Stimulated activated CD8-positive, alpha-beta memory T cell treated with anti-CD3 and anti-CD28 coated beads, Interleukin-4, amount 100 ng/mL, for 48 hours (primary cell): ENCODE measurements around the gene CHST11.
"Not testable (repeated sequence)": the region's sequence is repeated elsewhere in the genome, so short reads cannot be mapped to it uniquely, and the experiment has no call there.

Experiments used
- DNase-seq: peaks from one replicate; pipeline ENCODE4 v3.0.0-alpha.2; 2020

Gene CHST11

GRCh38 chr12:104610513-104611235 lies 153.9 kb downstream of the CHST11 start:
- no peak for DNase-seq

DNA sequence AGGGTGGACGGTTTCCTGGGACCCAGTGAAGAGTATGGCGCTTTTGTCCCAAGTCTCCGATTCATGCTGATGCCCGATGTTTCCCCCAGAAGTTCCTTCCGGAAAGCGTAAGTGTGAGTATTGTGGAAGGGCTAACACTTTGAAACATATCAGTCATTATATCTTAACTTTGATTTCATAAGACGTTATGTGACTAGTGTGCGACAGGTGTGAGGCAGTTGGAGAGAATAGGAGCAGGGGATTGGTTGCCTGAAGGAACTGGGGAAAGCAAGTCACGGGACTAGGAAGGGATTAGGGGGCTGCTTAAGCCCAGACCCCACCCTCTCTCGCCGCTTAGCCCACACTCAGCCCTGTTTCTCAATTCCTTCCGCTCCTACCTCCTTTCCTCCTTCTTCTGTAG lies 154.9 kb downstream of the CHST11 start:
- no peak for DNase-seq

DNA sequence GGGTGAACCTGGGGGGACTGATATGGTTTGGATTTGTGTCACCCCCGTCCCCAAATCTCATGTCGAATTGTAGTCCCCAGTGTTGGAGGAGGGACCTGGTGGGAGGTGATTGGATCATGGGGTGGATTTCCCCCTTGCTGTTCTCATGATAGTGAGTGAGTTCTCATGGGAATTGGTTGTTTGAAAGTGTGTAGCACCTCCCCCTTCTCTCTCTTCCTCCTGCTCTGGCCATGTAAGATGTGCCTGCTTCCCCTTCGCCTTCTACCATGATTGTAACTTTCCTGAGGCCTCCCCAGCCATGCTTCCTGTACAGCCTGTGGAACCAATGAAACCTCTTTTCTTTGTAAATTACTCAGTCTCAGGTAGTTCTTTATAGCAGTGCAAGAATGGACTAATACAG lies 156.6 kb downstream of the CHST11 start:
- not testable (repeated sequence) for DNase-seq

GRCh38 chr12:104615048-104615561 lies 158.4 kb downstream of the CHST11 start:
- no peak for DNase-seq

DNA sequence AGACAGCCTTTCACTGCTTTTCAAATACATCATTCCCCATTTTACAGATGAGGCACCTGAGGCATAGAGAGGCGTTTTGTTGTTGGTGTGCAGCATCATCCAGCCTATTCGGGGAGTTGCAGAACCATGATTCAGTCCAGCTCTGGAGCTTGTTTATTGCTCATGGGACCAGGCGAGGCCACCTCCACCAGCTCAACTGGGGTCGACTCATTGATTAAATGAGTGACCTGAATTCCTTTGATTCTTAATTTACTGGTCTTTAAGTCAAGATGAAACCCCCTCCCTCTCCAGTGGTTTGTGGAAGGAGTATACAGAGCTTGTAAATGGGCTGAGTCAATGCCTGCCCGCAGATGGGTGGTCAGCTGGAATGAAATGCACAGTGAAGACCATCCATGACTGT lies 161.9 kb downstream of the CHST11 start:
- no peak for DNase-seq

DNA sequence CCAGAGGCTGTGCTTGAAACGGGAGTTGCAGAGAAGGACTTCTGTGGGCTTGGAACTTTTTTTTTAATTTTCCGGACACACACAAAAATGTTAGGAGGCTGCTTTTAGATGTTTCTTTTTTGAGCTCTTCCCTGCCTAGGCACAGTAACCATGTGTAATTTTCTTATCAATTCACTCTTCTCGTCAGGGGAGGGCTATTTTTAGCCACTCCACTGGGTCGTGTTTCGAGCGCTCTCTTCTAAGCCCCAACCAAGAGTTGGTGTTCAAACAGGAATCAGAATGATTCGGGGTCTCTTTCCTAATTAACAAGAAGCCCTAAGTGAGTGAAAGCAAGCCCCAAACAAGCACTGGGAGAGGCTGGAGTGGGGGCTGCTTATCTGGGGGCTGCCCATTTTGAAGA lies 162.6 kb downstream of the CHST11 start:
- DNase-seq, result no peak

GRCh38 chr12:104620837-104621531 lies 164.2 kb downstream of the CHST11 start:
- DNase-seq, result no peak

GRCh38 chr12:104622928-104623327 lies 166.2 kb downstream of the CHST11 start:
- DNase-seq, result no peak

DNA sequence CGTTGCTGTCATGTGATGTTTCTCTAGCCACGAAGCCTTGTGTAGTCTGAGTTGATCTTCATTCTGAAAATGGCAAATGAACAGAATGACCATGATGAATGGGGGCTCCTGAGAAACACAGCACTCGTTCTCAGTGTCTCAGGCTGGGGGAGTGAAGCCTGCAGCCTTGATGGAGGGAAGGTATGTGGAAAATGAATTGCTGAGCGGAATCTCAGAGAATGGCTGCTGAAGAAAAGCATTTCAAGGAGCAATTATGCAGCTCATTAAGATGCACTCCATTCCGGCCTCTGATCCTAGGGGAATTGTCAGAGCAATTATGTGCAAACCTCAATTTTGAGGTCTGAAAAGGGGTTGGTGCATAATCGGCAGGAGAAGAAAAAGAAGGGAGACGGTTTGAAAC lies 167.1 kb downstream of the CHST11 start:
- DNase-seq, result no peak

DNA sequence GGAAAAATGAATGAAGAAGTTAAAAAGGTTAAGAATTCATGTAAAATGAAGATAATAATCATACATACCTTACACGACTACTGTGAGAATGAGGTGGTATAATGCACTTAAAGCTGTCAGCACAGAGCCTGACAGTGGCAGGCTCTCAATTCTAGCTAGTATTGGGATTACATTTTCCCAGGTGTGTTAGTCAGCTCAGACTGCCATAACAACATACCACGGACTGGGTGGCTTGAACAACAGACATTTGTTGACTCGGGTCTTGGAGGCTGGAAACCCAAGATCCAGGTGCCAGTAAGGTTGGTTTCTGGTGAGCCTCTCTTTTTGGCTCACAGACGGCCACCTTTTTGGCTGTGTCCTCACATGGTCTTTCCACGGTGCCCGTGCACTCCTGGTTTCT lies 167.8 kb downstream of the CHST11 start:
- DNase-seq, result no peak

DNA sequence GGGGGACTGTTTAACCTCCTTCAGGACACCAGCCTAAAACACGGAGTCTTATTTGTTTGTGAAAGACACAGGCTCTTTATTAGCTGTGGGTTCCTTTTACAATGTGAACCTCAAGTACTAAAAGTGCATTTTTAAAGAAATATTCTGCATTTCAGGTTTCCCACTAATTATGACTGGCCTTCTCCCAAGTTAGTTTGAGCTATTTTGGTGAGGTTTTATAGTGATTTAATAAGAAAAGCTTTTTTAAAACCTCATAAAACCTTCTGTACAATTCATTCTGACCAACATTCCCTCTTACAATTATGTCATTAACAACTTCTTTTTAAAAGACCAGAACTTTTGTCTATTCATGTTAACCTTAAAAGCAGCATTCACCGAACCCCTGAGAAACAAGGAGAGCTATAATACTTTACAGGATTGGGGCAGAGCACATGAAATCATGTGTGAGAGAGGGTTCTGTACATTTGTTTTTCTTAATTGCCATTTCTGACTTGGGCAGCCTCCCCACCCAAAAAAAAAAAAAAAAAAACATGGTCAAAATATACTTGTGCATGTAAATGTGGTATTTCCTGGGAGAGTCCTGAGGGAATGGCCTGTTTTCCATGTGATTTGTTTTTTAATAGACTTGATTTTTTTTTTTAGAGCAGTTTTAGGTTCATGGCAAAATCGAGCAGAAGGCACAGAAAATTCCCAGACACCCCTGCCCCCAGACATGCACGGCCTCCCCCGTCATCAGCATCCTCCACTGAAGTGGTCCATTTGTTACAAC lies 169.5 kb downstream of the CHST11 start:
- no peak for DNase-seq

DNA sequence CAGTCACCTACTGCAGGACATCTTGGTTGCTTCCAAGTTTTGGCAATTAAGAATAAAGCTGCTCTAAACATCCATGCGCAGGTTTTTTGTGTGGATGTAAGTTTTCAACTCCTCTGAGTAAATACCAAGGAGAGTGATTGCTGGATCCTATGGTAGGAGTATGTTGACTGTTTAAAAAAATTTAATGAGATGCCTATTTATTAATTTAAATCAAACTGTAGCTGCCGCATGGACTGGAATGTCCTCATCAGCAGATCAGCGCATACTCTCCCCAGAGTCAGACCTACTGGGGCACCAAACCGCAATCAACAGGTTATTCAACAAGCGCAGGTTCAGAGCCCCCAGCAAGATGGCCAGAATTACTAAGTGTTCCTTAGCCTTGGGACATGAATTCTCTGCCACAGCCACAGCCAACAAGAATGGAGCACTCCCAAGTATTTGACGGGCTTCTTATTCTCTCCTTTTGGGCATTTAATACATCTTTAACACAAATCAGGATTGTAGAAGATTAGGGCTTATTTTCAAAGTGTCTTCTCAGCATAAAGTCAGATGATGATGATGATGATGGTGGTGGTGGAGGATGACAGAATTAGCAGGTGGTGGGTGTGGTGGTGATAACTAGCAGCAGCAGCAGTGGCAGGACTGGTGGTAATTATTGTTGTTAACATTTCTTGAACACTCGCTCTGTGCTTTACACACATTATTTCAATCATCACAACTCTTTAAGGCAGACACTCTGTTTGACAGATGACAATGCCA lies 170.7 kb downstream of the CHST11 start:
- no peak for DNase-seq

DNA sequence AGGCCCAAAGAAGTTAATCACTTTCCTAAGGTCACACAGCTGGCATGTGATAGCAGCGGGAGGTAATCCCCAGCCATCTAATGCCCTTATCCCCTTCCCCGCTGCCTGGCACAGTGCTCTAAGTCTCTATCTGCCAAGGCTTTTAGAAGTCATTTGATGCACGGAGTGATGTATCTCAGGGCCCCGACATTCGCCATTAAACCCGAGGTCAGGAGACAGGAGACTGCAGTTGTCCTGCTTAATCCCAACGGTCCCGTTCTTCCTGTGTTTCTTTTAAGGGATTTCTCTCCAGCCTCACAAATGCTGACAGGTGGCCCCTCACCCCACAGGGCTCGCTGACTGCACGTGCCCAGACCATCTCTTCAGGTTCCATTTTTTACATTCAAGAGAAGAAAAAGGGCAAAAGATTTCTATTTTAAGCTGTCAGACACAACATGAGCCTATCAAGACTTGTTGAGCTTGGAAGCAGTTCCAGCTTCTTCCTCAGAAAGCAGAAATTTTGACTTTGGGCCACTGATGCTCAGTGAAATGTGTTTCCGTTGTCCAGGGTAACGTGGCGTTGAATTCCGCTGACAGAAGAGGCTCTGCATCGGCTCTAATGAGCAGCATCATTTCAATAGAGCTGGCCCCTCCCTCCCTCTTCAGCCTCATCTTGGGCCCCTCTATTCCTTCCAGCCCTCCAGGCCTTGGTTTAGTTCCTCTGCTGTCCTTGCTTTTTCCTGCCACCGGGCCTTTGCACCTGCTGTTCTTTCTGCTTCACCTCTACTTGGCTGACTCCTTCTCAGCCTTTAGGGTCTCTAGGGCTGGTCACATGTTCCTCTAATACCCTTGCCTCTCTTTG lies 171.5 kb downstream of the CHST11 start:
- no peak for DNase-seq

GRCh38 chr12:104628831-104629135 lies 172.0 kb downstream of the CHST11 start:
- DNase-seq, result no peak

DNA sequence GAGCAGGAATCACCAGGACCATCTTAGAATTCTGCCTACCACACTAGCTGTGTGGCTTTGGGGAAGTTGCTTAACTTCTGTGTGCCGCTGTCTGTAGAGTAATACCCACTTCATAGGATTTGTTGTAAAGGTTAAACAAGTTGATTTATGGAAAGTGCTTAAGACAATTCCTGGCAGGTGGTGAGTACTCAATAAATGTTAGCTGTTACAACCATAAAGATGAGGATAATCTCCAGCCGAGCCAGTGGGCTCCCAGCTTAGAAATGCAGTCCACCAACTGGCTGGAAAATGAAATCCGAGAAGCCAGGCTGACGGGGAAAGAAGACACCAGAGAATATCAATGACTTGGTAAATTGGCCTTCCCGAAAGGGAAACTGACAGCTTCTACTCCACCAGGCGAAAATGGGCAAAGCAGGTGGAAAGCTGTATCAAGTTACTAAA lies 173.5 kb downstream of the CHST11 start:
- DNase-seq, result no peak

- DNase-seq, result no peak
These were observed 175.1 kb downstream of the CHST11 start for GRCh38 chr12:104631867-104632266.

GRCh38 chr12:104632724-104633201 lies 176.0 kb downstream of the CHST11 start:
- DNase-seq, result peak; percentile 42

- DNase-seq, result no peak
These were observed 177.3 kb downstream of the CHST11 start for GRCh38 chr12:104634044-104634443.

DNA sequence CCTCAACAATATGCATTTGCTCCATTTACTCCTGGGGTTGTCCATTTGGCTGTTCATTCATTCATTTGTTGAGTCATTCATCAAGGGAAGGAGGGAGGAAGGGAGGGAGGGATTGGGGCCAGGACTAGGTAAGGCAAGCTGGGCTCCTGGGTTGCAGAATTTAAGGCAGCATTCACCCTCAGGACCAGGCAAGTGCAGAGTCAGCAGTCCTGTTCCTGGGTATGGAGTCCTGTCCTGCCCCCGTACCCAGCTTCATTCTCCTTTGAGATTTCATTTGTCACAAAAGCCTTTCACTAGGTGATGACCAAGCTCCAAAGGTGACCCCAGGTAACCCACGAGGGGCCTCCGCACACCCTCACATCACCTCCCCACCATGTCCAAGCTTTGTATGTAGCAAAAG lies 178.1 kb downstream of the CHST11 start:
- no peak for DNase-seq

- DNase-seq, result no peak
These were observed 179.0 kb downstream of the CHST11 start for GRCh38 chr12:104635607-104636343.

- DNase-seq, result no peak
These were observed 179.7 kb downstream of the CHST11 start for GRCh38 chr12:104636496-104636895.
